Lower leg skin (tissue), 4 donors: ENCODE data around the gene TRIM63. TPM values are rescaled to one million over a fixed set of nuclear protein-coding genes. Genes with fewer than 3 reads are reported as not detected.
"Not testable (repeated sequence)": the region's sequence is repeated elsewhere in the genome, so short reads cannot be mapped to it uniquely, and the experiment has no call there.

Experiments used
- DNase-seq, 2 donors: peaks; one replicate each; pipeline ENCODE4 v3.0.0-alpha.2; 2019; ENCODE audit warnings: low spot score in 2 of 2
- H3K4me3 ChIP-seq: fragments of 200-600 bp; sonication (generic); 2 replicates; pipeline ENCODE4 v1.5.1; 2017; ENCODE audit warnings: mild to moderate bottlenecking, low read depth; ENCODE audit not compliant: poor library complexity, severe bottlenecking
- POLR2A ChIP-seq, 2 donors: fragments of 450-650 bp; IDR thresholded peaks; one replicate each; pipeline ENCODE4 v1.6.1; 2016 to 2017; ENCODE audit warnings: antibody characterized with exemption in 2 of 2, mild to moderate bottlenecking in 1 of 2, moderate library complexity in 1 of 2
- WGBS, 2 donors: methylation state at CpG; one replicate each; pipeline ENCODE4 v1.1.5; 2018; 5-methylcytosine and 5-hydroxymethylcytosine counted together
- intact Hi-C: fragments of 100-400 bp; cut with DNase I; formaldehyde crosslinking; loops from one replicate; pipeline ENCODE4 v1.15.0; 2023; ENCODE audit warnings: low total_unique reads
- total RNA-seq, 4 donors: library from RNA; depleted of rRNA; stranded (reverse); fragments of >200 nt; gene quantifications; one replicate each; pipeline ENCODE4 v1.1.0, GENCODE V29; 2016
- TF ChIP-seq, protein P1 (sequence below), 3 donors: fragments of 450-650 bp; IDR thresholded peaks; one replicate each; pipeline ENCODE4 v1.5.1; 2016; ENCODE audit warnings: antibody characterized with exemption in 3 of 3, mild to moderate bottlenecking in 3 of 3, moderate library complexity in 2 of 3

Gene TRIM63
- total RNA-seq, 4 donors from 2014 or later, result 0.21 to 2.5 (median 2.1) TPM

- no peak for TF ChIP-seq POLR2A (IDR thresholded peaks at IDR 0.05)
- TF ChIP-seq, protein P1, sequence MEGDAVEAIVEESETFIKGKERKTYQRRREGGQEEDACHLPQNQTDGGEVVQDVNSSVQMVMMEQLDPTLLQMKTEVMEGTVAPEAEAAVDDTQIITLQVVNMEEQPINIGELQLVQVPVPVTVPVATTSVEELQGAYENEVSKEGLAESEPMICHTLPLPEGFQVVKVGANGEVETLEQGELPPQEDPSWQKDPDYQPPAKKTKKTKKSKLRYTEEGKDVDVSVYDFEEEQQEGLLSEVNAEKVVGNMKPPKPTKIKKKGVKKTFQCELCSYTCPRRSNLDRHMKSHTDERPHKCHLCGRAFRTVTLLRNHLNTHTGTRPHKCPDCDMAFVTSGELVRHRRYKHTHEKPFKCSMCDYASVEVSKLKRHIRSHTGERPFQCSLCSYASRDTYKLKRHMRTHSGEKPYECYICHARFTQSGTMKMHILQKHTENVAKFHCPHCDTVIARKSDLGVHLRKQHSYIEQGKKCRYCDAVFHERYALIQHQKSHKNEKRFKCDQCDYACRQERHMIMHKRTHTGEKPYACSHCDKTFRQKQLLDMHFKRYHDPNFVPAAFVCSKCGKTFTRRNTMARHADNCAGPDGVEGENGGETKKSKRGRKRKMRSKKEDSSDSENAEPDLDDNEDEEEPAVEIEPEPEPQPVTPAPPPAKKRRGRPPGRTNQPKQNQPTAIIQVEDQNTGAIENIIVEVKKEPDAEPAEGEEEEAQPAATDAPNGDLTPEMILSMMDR (IDR thresholded peaks at IDR 0.05), result no peak
- DNase-seq, result no peak
- whole genome bisulfite sequencing, 2 donors, result 92 to 96% methylated on average over 4 of the region's 4 CpGs
- no peak overlapping the region for H3K4me3 ChIP-seq
- intact Hi-C loops, result loop anchor here (10.0 kb wide), 1 partner anchor 64 kb away; no protein-coding TSS in a partner anchor
Measured at GRCh38 chr1:26098602-26099001, 31.2 kb upstream of the TRIM63 start.

- intact Hi-C loops, result loop anchor here (10.0 kb wide), 1 partner anchor 63 kb away; no protein-coding TSS in a partner anchor
- TF ChIP-seq POLR2A (IDR thresholded peaks at IDR 0.05), result no peak
- TF ChIP-seq, protein P1 (IDR thresholded peaks at IDR 0.05), result no peak
- DNase-seq, result no peak
- no peak overlapping the region for H3K4me3 ChIP-seq
Measured at GRCh38 chr1:26097696-26098095, 30.3 kb upstream of the TRIM63 start.

GRCh38 chr1:26096471-26096870 lies 29.0 kb upstream of the TRIM63 start:
- 83 to 86% methylated on average over 2 of the region's 2 CpGs for WGBS, 2 donors
- DNase-seq, result no peak
- H3K4me3 ChIP-seq, result no peak overlapping the region
- TF ChIP-seq, protein P1 (IDR thresholded peaks at IDR 0.05), result no peak
- no peak for TF ChIP-seq POLR2A (IDR thresholded peaks at IDR 0.05)
- intact Hi-C loops, result loop anchor here (10.0 kb wide), 1 partner anchor 62 kb away; no protein-coding TSS in a partner anchor

GRCh38 chr1:26094677-26095383 lies 27.4 kb upstream of the TRIM63 start:
- H3K4me3 ChIP-seq, result no peak overlapping the region
- 26 to 28% methylated on average over 17 of the region's 17 CpGs for WGBS, 2 donors
- TF ChIP-seq POLR2A (IDR thresholded peaks at IDR 0.05), result no peak
- intact Hi-C loops, result loop anchor here (10.0 kb wide), 1 partner anchor 60 kb away; no protein-coding TSS in a partner anchor
- DNase-seq, result peak; percentile 48 to 89

GRCh38 chr1:26094076-26094669 lies 26.7 kb upstream of the TRIM63 start:
- 18 to 19% methylated on average over 10 to 11 of the region's 11 CpGs for WGBS, 2 donors
- DNase-seq, result no peak
- TF ChIP-seq, protein P1 (IDR thresholded peaks at IDR 0.05), result no peak
- no peak for TF ChIP-seq POLR2A (IDR thresholded peaks at IDR 0.05)
- H3K4me3 ChIP-seq, result no peak overlapping the region
- intact Hi-C loops, result loop anchor here (10.0 kb wide), 1 partner anchor 59 kb away; no protein-coding TSS in a partner anchor

DNA sequence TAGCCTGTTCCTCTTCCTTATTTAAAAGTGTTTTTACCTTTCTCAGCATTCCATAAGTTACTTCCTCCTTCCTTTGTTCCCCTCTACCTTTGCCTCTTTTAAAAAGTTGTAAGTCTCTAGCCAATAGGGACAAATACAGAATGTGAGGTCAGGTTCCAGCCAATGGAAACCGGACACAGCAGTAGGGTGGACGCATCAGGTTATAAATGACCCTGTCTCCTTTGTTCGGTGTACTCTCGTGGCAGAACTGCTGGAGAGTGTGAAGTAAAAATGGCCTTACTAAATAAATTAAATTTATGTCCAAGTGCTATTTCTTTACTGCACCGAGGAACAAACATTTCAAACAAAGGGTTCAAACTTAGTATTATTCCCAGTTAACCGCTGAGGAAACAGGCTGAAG lies 26.1 kb upstream of the TRIM63 start:
- 31 to 33% methylated on average over 6 of the region's 6 CpGs for WGBS, 2 donors
- not testable (repeated sequence) for H3K4me3 ChIP-seq, DNase-seq
- intact Hi-C loops, result loop anchor here (10.0 kb wide), 1 partner anchor 59 kb away; no protein-coding TSS in a partner anchor
